GM21360 (cell line): ENCODE measurements around the gene U2AF1.
"Not testable (repeated sequence)": the region's sequence is repeated elsewhere in the genome, so short reads cannot be mapped to it uniquely, and the experiment has no call there.

Experiments used
- ATAC-seq: cut with Tn5 transposase; IDR thresholded peaks from one replicate; pipeline ENCODE4 v1.9.1; 2021; ENCODE audit warnings: mild to moderate bottlenecking, moderate library complexity; ENCODE audit not compliant: unreplicated experiment

The U2AF1 gene, protein sequence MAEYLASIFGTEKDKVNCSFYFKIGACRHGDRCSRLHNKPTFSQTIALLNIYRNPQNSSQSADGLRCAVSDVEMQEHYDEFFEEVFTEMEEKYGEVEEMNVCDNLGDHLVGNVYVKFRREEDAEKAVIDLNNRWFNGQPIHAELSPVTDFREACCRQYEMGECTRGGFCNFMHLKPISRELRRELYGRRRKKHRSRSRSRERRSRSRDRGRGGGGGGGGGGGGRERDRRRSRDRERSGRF

GRCh38 chr21:43106965-43107793, at the start of gene U2AF1:
U2AF1 (minus strand) TSS chr21:43107570; CDS start chr21:43107494, 76 bp downstream.
- ATAC-seq: peak; percentile 55

- not testable (repeated sequence) for ATAC-seq
These were observed 46.2 kb upstream of the U2AF1 start for GRCh38 chr21:43153601-43154000.

GRCh38 chr21:43149344-43149743, 42.0 kb upstream of the U2AF1 start:
- not testable (repeated sequence) for ATAC-seq

GRCh38 chr21:43147999-43148398, 40.6 kb upstream of the U2AF1 start:
- ATAC-seq: not testable (repeated sequence)

DNA sequence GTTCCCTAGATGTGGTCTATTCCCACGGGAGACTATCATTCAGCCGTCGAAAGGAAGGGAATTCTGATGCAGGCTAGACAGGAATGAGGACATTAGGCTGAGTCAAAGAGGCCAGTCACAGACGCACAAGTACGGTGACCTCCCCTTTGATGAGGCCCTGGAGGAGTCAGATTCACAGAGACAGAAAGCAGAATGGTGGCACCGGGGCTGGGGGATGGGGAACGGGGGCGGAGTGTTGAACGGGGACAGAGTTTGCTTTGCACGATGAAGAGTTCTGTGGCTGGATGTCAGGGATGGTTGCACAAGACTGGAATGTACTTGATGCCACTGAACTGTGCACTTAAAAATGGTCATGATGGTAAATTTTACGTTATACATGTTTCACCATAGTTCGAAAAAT, 39.3 kb upstream of the U2AF1 start:
- ATAC-seq: not testable (repeated sequence)

- not testable (repeated sequence) for ATAC-seq
These were observed 34.0 kb upstream of the U2AF1 start for GRCh38 chr21:43141407-43141806.

- ATAC-seq: not testable (repeated sequence)
These were observed 31.6 kb upstream of the U2AF1 start for GRCh38 chr21:43138944-43139343.

- not testable (repeated sequence) for ATAC-seq
These were observed 27.1 kb upstream of the U2AF1 start for GRCh38 chr21:43134520-43134919.

GRCh38 chr21:43130094-43130493, 22.7 kb upstream of the U2AF1 start:
- ATAC-seq: not testable (repeated sequence)

GRCh38 chr21:43115956-43116355, 8.6 kb upstream of the U2AF1 start:
- not testable (repeated sequence) for ATAC-seq

- not testable (repeated sequence) for ATAC-seq
These were observed 7.1 kb upstream of the U2AF1 start for GRCh38 chr21:43114483-43114882.

DNA sequence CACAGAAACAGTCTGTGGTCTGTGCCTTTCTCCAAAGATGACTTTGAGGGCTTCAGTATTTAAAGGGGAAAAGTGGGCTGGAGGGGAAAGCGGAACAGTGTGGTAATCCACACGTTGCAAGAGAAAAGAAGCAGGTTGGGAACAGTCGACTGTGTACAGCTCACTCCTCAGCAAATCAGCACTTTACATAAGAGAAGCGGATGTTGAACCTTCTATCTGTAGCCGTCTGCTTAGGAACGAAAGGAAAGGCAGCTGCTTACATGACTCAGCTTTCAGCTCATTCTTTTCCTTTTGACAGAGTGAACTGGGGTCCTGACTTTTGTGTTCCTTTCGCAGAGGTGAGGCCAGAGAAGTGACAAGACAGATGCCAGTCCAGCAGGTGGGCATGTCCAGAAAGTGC, 1.6 kb upstream of the U2AF1 start:
- ATAC-seq: not testable (repeated sequence)

- not testable (repeated sequence) for ATAC-seq
These were observed 807 bp upstream of the U2AF1 start for GRCh38 chr21:43108177-43108576.

DNA sequence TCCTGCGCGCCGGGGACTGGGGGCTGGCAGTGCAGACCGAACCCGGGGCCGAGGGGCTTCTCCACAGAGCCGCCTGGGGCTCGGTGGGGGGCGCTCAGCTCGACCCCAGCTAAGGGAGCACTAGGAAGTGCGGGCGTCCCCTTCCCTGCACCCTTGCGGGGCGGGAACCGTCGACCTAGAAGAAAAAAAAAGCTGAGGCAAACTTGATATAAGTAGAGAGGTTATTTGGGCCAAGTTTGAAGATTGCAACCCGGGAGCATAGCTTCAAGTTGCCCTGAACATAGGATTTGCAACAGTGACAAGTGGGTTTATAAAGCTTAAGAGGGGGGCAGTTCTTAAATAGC, 396 bp upstream of the U2AF1 start:
- ATAC-seq: not testable (repeated sequence)

DNA sequence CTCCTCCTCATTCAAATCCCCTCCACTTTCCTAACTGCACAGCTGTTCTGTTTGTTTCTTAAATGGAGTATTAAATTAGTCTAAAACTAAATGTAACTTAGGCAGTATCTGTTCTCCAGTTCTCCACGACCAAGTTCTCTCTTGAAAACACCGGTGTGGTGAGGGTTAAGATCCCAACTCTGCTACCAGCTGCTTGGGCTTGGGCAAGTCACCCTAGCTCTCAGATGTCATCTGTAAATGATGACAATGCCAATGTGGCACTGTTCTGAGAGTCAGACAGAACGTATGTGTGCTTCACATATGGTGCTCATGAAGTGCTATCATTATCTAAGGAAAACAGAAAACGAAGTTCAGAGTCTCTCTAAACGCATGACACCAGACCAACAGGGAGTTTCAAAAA, 2.7 kb downstream of the U2AF1 start:
- not testable (repeated sequence) for ATAC-seq

GRCh38 chr21:43102281-43102680, 5.1 kb downstream of the U2AF1 start:
- ATAC-seq: not testable (repeated sequence)

- ATAC-seq: not testable (repeated sequence)
These were observed 5.7 kb downstream of the U2AF1 start for GRCh38 chr21:43101676-43102075.

GRCh38 chr21:43101000-43101399, 6.4 kb downstream of the U2AF1 start:
- ATAC-seq: not testable (repeated sequence)

DNA sequence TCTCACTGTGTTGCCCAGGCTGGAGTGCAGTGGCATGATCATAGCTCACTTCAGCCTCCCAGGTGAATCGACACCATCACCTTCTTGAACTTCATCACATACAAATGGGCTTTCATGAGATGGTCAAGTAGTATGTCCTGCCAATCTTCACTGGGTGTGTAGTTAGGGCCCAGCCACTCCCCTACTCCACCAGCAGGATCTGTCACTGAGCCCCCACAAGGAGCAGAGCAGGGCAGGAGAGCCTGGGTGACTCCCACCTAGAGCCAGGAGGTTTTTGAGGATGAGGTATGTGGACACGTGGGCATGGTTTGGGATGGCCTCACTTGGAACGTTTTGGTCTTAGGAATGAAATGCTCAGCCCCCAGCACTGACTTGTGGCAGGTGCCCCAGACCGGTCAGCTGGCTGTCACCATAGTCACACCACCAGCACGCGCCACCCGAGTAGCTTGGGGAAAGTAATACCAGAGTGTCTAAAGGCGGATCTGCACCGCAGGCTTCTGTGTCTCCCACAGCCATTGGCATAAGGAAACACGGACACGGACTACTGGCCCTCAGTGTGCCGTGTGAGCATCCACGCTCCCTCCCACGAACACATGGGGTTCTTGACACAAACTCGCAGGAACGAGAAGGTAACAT, 15.3 kb downstream of the U2AF1 start:
- ATAC-seq: not testable (repeated sequence)

- ATAC-seq: not testable (repeated sequence)
These were observed 16.4 kb downstream of the U2AF1 start for GRCh38 chr21:43090947-43091346.

DNA sequence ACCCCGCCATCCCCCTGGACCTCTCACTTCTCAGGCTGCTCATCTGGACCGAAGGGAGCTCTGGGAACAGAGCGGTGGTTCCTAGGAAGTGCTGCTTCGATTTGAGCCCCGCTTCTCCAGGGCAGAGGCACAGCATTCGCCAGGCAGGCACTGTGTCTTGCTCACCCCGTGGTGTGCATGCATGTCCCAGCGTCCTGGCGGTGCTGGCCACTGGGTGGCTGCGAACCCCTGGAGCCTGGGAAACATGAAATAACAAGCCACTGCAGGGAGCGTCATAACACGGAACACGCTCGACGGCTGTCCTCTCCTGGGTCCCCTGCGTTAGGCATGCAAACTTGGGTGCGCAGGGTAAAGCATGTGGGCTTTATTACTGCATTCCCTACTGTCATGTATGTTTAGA, 17.9 kb downstream of the U2AF1 start:
- ATAC-seq: not testable (repeated sequence)
